Panc1 (cell line): ENCODE measurements around the gene SLC6A19.

ENCODE experiments used
- POLR2AphosphoS5 ChIP-seq: IDR thresholded peaks from 2 replicates; pipeline ENCODE4 v1.6.1; 2012; ENCODE audit warnings: mild to moderate bottlenecking, low read depth, low read length, moderate library complexity
- REST ChIP-seq, 2 experiments: IDR thresholded peaks; 2 replicates each; pipeline ENCODE4 v1.6.1; 2011 to 2012; ENCODE audit warnings: low read depth in 2 of 2, control low read depth in 1 of 2, low read length in 1 of 2, mild to moderate bottlenecking in 1 of 2, moderate library complexity in 1 of 2; ENCODE audit not compliant: insufficient read depth in 1 of 2
- TCF7L2 ChIP-seq: IDR thresholded peaks from 2 replicates; pipeline ENCODE4 v1.6.1; 2011; ENCODE audit warnings: mild to moderate bottlenecking, low read depth, low read length, inconsistent platforms
- TF ChIP-seq, protein P1 (sequence below): fragments of 450-650 bp; IDR thresholded peaks from 2 replicates; pipeline ENCODE4 v1.5.1; 2017; ENCODE audit warnings: mild to moderate bottlenecking

GRCh38 chr5:1251678-1252580 lies 50.5 kb downstream of the SLC6A19 start:
- TF ChIP-seq, protein P1, sequence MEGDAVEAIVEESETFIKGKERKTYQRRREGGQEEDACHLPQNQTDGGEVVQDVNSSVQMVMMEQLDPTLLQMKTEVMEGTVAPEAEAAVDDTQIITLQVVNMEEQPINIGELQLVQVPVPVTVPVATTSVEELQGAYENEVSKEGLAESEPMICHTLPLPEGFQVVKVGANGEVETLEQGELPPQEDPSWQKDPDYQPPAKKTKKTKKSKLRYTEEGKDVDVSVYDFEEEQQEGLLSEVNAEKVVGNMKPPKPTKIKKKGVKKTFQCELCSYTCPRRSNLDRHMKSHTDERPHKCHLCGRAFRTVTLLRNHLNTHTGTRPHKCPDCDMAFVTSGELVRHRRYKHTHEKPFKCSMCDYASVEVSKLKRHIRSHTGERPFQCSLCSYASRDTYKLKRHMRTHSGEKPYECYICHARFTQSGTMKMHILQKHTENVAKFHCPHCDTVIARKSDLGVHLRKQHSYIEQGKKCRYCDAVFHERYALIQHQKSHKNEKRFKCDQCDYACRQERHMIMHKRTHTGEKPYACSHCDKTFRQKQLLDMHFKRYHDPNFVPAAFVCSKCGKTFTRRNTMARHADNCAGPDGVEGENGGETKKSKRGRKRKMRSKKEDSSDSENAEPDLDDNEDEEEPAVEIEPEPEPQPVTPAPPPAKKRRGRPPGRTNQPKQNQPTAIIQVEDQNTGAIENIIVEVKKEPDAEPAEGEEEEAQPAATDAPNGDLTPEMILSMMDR = no peak
- no peak for TF ChIP-seq REST (IDR thresholded peaks at IDR 0.05; ENCODE audit: insufficient read depth in 1 of 2, low read depth in 2 of 2, low read length in 1 of 2)
- TF ChIP-seq POLR2AphosphoS5 = no peak
- no peak for TF ChIP-seq TCF7L2
